IPS DF 6.9 (cell line): ENCODE data around the gene FBXL13.

ENCODE experiments used
- DNase-seq: peaks from one replicate; pipeline ENCODE4 v3.0.0-alpha.2; 2013; ENCODE audit warnings: low read depth, low spot score
- H3K27ac ChIP-seq: one replicate; pipeline ENCODE4 v1.5.1; 2013; ENCODE audit warnings: low read length, control low read depth
- H3K27me3 ChIP-seq: 2 replicates; pipeline ENCODE4 v1.6.1; 2013; ENCODE audit warnings: mild to moderate bottlenecking, low read length; ENCODE audit not compliant: control insufficient read depth, insufficient read depth
- H3K36me3 ChIP-seq: 2 replicates; pipeline ENCODE4 v1.6.1; 2013; ENCODE audit warnings: low read length; ENCODE audit not compliant: control insufficient read depth, insufficient read depth
- H3K4me1 ChIP-seq: 2 replicates; pipeline ENCODE4 v1.6.1; 2013; ENCODE audit warnings: low read length; ENCODE audit not compliant: control insufficient read depth, insufficient read depth
- H3K4me3 ChIP-seq: 2 replicates; pipeline ENCODE4 v1.5.1; 2013; ENCODE audit warnings: mild to moderate bottlenecking, low read length
- H3K9me3 ChIP-seq: 2 replicates; pipeline ENCODE4 v1.6.1; 2013; ENCODE audit warnings: low read length, inconsistent platforms; ENCODE audit not compliant: control insufficient read depth, insufficient read depth
- WGBS: extraction: QIAGEN DNeasy Blood & Tissue Kit; methylation state at CpG from one replicate; pipeline ENCODE4 v1.1.7; 2013; ENCODE audit warnings: mixed read lengths, missing lambda C conversion rate; ENCODE audit not compliant: insufficient read length, insufficient coverage; 5-methylcytosine and 5-hydroxymethylcytosine counted together

Gene FBXL13

DNA sequence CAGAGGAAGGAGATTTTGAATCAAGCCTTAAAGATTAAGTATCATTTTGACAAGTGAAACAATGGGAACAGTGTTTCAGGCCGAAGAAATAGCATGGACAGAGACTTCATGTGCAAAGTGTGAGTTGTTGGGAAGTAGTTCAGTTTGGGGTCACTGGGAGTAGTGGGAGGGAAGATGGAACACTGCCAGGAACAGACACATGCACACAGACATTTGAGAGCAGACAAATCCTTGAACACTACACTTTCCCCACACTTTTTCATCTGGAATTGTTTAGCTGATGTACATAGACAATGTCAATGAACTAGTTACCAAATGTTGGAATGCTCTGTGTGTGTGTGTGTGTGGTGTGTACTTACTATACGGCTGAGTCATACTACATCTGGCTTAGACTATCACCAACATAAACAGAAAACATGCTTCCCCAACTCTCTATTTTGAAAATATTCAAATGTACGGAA lies 214.2 kb downstream of the FBXL13 start:
- Histone ChIP-seq H3K27ac (no peak overlapping the region), H3K27me3 (no peaks in the 10 kb centered on the region; the same call in 1 of the 2 replicates), H3K9me3 (no peaks in the 10 kb centered on the region), H3K36me3 (no peaks in the 10 kb centered on the region), H3K4me3 (no peak overlapping the region), H3K4me1 (0 out of 2 replicates have a peak, but pooled peaks cover 3% of the 10 kb centered on the region)
- no CpG with 5 or more reads among the region's 3 CpGs for WGBS
- DNase-seq: no peak

DNA sequence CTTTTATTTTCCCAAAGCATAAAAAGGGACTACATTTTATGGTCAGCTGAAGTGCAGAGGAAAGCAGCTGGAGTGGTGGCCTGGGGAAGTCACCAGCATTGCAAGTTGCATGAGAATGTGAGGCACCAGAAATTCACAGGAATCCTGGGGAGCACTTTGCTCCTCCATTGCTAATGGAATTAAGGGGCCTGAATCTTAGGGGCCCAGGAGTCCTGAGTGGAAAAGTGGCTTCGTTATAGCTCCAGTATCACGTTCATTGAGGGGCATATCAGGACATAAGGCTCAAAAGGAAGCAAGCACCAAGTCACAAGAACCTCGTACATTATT lies 214.8 kb downstream of the FBXL13 start:
- no CpG with 5 or more reads among the region's 3 CpGs for WGBS
- 0 out of 2 replicates have a peak, but pooled peaks cover 3% of the 10 kb centered on the region for H3K4me1 ChIP-seq
- H3K4me3 ChIP-seq: no peak overlapping the region
- DNase-seq: no peak
- H3K36me3 ChIP-seq: no peaks in the 10 kb centered on the region
- H3K27me3 ChIP-seq: no peaks in the 10 kb centered on the region; the same call in 1 of the 2 replicates
- no peak overlapping the region for H3K27ac ChIP-seq
- no peaks in the 10 kb centered on the region for H3K9me3 ChIP-seq

DNA sequence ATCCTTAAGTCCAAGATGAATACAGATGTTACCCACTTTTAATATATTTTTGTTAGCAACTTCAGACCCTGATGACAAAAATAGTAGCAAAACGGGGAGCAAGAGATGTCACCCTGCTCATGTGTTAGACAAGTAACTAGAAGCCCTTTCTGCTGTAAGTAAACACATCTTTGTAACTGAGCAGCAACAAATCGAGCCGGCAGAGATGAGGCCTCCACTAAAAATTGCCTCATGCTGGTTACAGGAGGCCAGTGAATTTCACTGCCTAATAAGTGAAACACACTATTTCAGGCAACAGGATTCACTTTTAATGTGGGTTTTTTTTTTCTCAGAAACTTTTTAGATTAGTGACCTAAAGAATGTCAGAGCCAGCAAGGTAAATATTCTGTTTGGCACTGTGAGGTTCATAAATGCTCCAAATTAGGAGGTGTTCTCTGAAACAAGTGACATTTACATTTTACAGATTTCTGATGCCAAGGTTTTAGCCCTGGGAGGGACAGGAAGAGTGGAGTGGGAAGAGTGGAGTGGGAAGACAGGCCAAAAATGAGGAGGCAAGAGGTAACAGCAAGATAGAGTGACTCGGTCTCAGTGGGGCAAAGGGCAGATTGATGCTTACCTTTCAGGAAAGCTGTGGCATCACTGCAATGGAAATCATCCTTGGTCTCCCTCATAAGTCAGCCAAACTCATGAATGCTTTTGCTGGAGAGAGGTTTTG lies 215.4 kb downstream of the FBXL13 start:
- Histone ChIP-seq H3K4me3 (no peak overlapping the region), H3K36me3 (no peaks in the 10 kb centered on the region), H3K4me1 (0 out of 2 replicates have a peak, but pooled peaks cover 3% of the 10 kb centered on the region), H3K27ac (no peak overlapping the region), H3K27me3 (no peaks in the 10 kb centered on the region; the same call in 1 of the 2 replicates), H3K9me3 (no peaks in the 10 kb centered on the region)
- no CpG with 5 or more reads among the region's 4 CpGs for WGBS
- no peak for DNase-seq

DNA sequence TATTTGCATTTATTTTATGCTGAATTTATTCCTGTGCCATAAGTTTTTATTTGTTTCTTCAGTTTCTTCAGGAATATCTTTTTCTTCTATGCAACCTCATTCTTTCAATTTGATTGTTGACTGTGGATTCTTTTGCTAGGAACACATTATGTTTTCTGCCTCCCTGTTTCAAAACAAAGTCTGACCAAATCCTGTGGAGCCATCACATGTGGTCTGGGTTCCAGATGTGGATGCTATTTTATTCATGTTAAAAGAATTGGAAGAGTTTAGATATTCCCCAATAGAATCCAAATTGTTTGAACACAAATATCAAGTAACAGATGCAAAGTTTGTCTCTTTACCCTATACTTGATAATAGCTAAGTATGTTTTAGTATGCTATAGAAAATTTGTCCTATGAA lies 218.6 kb downstream of the FBXL13 start:
- H3K27ac ChIP-seq: no peak overlapping the region
- H3K9me3 ChIP-seq: no peaks in the 10 kb centered on the region
- 0 out of 2 replicates have a peak, but pooled peaks cover 3% of the 10 kb centered on the region for H3K4me1 ChIP-seq
- no peak for DNase-seq
- no peak overlapping the region for H3K4me3 ChIP-seq
- no peaks in the 10 kb centered on the region; the same call in 1 of the 2 replicates for H3K27me3 ChIP-seq
- H3K36me3 ChIP-seq: no peaks in the 10 kb centered on the region

DNA sequence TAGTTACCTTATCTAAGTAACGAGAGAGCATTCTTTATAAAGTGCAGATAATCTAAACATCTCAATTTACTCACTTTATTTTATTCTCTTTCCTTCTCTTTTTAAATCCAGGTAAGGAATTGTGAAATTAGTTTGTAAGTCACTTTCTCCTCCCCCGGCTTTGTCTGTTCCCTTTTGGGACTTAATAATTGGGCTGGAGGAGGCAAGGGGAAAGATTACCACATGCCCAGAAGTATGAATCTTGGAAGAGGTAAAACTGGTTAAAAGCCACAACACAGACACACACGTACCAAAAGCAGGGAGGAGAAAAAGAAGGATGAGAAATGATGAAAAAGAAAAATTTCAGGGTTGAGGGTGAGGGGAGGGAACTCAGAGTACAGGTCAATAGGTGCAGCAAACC lies 225.1 kb downstream of the FBXL13 start:
- no peak for DNase-seq
- Histone ChIP-seq H3K4me3 (no peak overlapping the region), H3K36me3 (no peaks in the 10 kb centered on the region), H3K27ac (no peak overlapping the region), H3K27me3 (no peaks in the 10 kb centered on the region), H3K9me3 (no peaks in the 10 kb centered on the region), H3K4me1 (no peaks in the 10 kb centered on the region)
- WGBS: no CpG with 5 or more reads among the region's 3 CpGs

DNA sequence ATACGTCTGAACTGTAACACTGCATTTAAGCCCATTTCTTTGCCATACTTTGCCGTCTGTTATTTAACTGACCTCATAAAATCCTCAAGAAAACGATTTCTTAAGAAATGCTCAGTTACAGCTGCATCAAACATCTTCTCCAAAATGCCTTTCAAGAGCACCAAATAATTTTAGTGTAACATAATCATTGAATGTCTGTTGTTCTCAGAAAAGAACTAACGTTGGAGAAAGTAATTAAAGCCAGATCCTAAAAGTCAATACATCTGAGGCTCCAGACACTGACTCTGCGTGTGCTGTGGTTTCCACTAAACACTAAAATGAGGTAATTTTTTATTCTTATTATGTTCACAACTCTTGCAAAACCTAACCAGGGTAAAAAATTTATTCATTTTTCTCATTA lies 225.5 kb downstream of the FBXL13 start:
- H3K9me3 ChIP-seq: no peaks in the 10 kb centered on the region
- no CpG with 5 or more reads among the region's 5 CpGs for WGBS
- H3K27ac ChIP-seq: no peak overlapping the region
- no peak overlapping the region for H3K4me3 ChIP-seq
- no peaks in the 10 kb centered on the region for H3K4me1 ChIP-seq
- no peak for DNase-seq
- no peaks in the 10 kb centered on the region for H3K27me3 ChIP-seq
- H3K36me3 ChIP-seq: no peaks in the 10 kb centered on the region

DNA sequence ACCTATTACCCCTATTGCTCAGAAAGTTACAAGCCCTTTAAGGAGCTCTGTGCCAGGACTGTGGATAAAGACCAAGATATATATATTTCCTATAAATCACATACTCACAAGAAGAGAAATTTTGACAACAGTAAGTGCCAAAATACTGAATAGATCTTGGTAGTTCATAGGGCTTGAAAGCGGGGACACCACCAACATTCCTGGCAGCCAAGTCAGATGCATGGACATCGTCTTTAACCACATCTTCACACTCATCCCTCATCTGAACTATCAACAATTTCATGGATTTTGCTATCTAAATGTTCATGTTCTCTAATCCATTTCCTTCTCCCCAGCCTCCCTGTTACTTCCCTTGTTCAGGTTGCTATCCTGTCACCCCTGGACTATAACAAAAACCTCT lies 229.2 kb downstream of the FBXL13 start:
- no peaks in the 10 kb centered on the region for H3K36me3 ChIP-seq
- no CpG with 5 or more reads among the region's 2 CpGs for WGBS
- no peak for DNase-seq
- H3K4me1 ChIP-seq: no peaks in the 10 kb centered on the region
- no peaks in the 10 kb centered on the region for H3K9me3 ChIP-seq
- no peak overlapping the region for H3K4me3 ChIP-seq
- H3K27ac ChIP-seq: no peak overlapping the region
- H3K27me3 ChIP-seq: no peaks in the 10 kb centered on the region

DNA sequence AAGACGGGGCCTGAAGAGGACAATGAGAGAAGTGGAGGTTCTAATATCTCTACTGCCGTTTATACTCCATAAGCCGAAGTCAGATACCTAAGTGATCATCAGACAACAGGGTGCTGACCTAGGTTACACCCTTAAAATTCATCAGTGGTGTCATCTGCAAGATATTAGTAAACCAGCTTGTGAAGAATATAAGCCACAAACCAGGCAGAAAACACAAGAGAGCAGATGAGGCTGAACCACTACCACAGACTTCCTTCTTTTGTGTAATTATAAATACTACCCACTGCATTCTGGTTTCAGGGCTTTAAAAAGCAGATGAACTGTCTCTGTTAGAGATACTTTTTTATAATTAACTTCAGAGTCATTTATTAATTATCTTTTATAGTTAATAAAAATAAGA lies 230.7 kb downstream of the FBXL13 start:
- no peaks in the 10 kb centered on the region for H3K36me3 ChIP-seq
- H3K27me3 ChIP-seq: no peaks in the 10 kb centered on the region
- DNase-seq: no peak
- H3K4me3 ChIP-seq: no peak overlapping the region
- H3K27ac ChIP-seq: no peak overlapping the region
- no peaks in the 10 kb centered on the region for H3K4me1 ChIP-seq
- no CpG with 5 or more reads among the region's 3 CpGs for WGBS
- H3K9me3 ChIP-seq: no peaks in the 10 kb centered on the region

DNA sequence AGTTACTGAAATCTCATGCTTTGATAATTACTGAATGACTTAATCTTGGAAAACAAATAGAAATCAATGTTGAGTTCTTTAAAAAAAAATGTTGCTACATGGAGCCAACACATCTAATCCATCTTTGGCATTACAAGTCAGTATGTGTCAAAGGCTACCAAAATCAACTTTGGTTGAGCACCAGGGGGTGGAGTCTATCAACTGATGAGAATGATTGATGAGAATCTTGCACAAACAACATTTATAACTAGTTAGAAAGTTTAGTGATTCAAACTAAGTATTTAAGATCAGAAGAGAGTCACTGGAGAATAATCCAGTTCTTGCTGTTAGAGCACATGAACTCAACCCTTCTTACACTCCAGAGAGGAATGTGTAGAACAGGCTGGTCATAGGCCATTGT lies 232.3 kb downstream of the FBXL13 start:
- H3K4me1 ChIP-seq: no peaks in the 10 kb centered on the region

DNA sequence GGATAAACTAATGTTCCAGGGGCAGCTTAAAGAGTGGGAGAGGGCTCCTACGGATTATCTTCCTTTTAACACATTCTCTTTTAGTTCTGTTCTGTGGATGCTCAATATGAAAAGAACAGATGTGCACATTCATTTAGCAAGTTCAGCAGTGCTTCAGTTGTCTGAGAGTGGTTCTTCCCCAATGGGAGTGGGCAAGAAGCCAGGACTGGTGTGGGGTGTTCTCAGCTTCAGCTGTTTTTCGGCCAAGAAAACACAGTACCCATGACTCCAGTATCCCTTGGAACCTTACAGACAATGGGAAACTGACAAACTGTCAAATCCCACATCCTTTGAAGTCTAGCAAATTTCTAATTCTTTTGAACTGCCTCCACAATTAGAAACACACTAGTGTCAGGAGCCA lies 233.3 kb downstream of the FBXL13 start:
- no peak for DNase-seq
- Histone ChIP-seq H3K27me3 (no peaks in the 10 kb centered on the region), H3K27ac (no peak overlapping the region), H3K4me3 (no peak overlapping the region), H3K4me1 (no peaks in the 10 kb centered on the region), H3K9me3 (no peaks in the 10 kb centered on the region), H3K36me3 (no peaks in the 10 kb centered on the region)
- no CpG with 5 or more reads among the region's 2 CpGs for WGBS

More for the DNA sequence above, 232.3 kb downstream of the FBXL13 start:
- no peak overlapping the region for H3K4me3 ChIP-seq
- no peaks in the 10 kb centered on the region for H3K9me3 ChIP-seq
- H3K27ac ChIP-seq: no peak overlapping the region
- no peak for DNase-seq
- H3K27me3 ChIP-seq: no peaks in the 10 kb centered on the region
- no peaks in the 10 kb centered on the region for H3K36me3 ChIP-seq

DNA sequence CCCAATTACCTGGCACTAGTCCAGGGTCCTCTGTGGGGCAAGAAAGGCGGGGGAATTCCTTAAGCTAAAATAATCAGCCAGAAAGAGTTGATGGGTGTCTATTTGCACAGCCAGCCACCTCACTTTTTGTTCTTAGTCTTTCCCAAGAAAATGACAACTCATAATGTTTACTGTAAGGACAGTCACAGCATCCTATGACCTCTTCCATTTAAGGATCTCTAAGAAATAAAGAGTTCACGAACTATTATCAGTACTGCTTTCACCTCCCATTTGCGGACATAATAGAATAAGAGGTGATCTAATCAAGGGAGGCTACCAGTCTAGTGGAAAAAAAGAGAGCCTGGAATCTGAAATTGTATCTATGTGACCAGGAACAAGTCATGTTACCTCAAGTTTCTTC lies 234.2 kb downstream of the FBXL13 start:
- Histone ChIP-seq H3K4me1 (no peaks in the 10 kb centered on the region), H3K4me3 (no peak overlapping the region), H3K36me3 (no peaks in the 10 kb centered on the region), H3K9me3 (no peaks in the 10 kb centered on the region), H3K27me3 (no peaks in the 10 kb centered on the region), H3K27ac (no peak overlapping the region)
- WGBS: no CpG with 5 or more reads among the region's 3 CpGs
- no peak for DNase-seq
